Measurements from ENCODE around the gene SLC35E1. TPM values are rescaled to one million over a fixed set of nuclear protein-coding genes. Genes with fewer than 3 reads are reported as not detected.

SLC35E1 gene
- polyA plus RNA-seq, 1 of the 3 experiments (the other 2 are of a cell fraction) = 23.5 TPM

- no peak overlapping the region for H3K4me3 ChIP-seq (ENCODE audit: low read depth in 2 of 2, low read length in 1 of 2)
- no peaks in the 10 kb centered on the region for H3K9me2 ChIP-seq
- peak overlapping the region in 1 of 2 experiments; percentile 77; a peak in 2 of 4 replicates for H3K27ac ChIP-seq (ENCODE audit: low read depth in 2 of 2, low read length in 1 of 2)
- no peak overlapping the region for H3K9ac ChIP-seq
- peaks cover 0 to 36% of the 10 kb centered on the region in 2 experiments; a peak in 2 of 4 replicates for H3K4me1 ChIP-seq (ENCODE audit: control insufficient read depth in 1 of 2, insufficient read depth in 2 of 2, low read depth in 1 of 2, low read length in 1 of 2)
- DNase-seq = peak; percentile 52
- ChIA-PET POLR2A (interaction anchor here (1.1 to 1.2 kb wide), 2 partner anchors 12 to 15 kb away, joined by 4 to 5 read pairs; no protein-coding TSS in a partner anchor), CTCF (interaction anchor here (0.5 to 3.1 kb wide), 5 partner anchors 10 to 27 kb away, joined by 3 to 12 read pairs (median 4); no protein-coding TSS in a partner anchor)
- no peaks in the 10 kb centered on the region for H3K36me3 ChIP-seq (replicated peaks in 1 of 2; ENCODE audit: control insufficient read depth in 1 of 2, insufficient read depth in 2 of 2, low read length in 1 of 2)
- H3K9me3 ChIP-seq = no peaks in the 10 kb centered on the region
- H4K20me1 ChIP-seq (ENCODE audit: insufficient read depth) = peaks cover 100% of the 10 kb centered on the region
- no peak overlapping the region for H2AFZ ChIP-seq (ENCODE audit: low read depth)
- no peaks in the 10 kb centered on the region for H3F3A ChIP-seq (replicated peaks; ENCODE audit: insufficient read depth)
- TF ChIP-seq RCOR1 (IDR thresholded peaks at IDR 0.05; ENCODE audit: low read length) (no peak), SIN3A (IDR thresholded peaks at IDR 0.05; ENCODE audit: borderline replicate concordance, low read depth, low read length) (no peak), RFX5 (IDR thresholded peaks at IDR 0.05; ENCODE audit: low read length) (no peak), POLR2AphosphoS5 (IDR thresholded peaks at IDR 0.05; ENCODE audit: low read depth, low read length) (no peak), CHD2 (IDR thresholded peaks at IDR 0.05; ENCODE audit: low read length, partially characterized antibody) (no peak), TCF12 (IDR thresholded peaks at IDR 0.05) (no peak), TAF1 (IDR thresholded peaks at IDR 0.05; ENCODE audit: borderline replicate concordance, low read depth, low read length) (no peak), CTCF (IDR thresholded peaks at IDR 0.05) (no peak), RAD21 (IDR thresholded peaks at IDR 0.05; ENCODE audit: low read length) (no peak), NFIC (IDR thresholded peaks at IDR 0.05; ENCODE audit: borderline replicate concordance) (no peak), SMC3 (IDR thresholded peaks at IDR 0.05; ENCODE audit: low read depth, low read length) (no peak), MEF2A (IDR thresholded peaks at IDR 0.05; ENCODE audit: borderline replicate concordance, low read depth) (no peak), RXRA (IDR thresholded peaks at IDR 0.05; ENCODE audit: borderline replicate concordance, low read depth) (no peak), FOSL2 (IDR thresholded peaks at IDR 0.05; ENCODE audit: borderline replicate concordance, low read depth) (no peak), NRF1 (IDR thresholded peaks at IDR 0.05; ENCODE audit: low read depth, low read length) (no peak)
- TF ChIP-seq, protein P1, sequence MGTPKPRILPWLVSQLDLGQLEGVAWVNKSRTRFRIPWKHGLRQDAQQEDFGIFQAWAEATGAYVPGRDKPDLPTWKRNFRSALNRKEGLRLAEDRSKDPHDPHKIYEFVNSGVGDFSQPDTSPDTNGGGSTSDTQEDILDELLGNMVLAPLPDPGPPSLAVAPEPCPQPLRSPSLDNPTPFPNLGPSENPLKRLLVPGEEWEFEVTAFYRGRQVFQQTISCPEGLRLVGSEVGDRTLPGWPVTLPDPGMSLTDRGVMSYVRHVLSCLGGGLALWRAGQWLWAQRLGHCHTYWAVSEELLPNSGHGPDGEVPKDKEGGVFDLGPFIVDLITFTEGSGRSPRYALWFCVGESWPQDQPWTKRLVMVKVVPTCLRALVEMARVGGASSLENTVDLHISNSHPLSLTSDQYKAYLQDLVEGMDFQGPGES (IDR thresholded peaks at IDR 0.05; ENCODE audit: low read depth, low read length) = no peak
- TF ChIP-seq, protein P2, sequence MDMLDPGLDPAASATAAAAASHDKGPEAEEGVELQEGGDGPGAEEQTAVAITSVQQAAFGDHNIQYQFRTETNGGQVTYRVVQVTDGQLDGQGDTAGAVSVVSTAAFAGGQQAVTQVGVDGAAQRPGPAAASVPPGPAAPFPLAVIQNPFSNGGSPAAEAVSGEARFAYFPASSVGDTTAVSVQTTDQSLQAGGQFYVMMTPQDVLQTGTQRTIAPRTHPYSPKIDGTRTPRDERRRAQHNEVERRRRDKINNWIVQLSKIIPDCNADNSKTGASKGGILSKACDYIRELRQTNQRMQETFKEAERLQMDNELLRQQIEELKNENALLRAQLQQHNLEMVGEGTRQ (IDR thresholded peaks at IDR 0.05; ENCODE audit: borderline replicate concordance, low read depth, low read length) = no peak
- TF ChIP-seq, protein P3, sequence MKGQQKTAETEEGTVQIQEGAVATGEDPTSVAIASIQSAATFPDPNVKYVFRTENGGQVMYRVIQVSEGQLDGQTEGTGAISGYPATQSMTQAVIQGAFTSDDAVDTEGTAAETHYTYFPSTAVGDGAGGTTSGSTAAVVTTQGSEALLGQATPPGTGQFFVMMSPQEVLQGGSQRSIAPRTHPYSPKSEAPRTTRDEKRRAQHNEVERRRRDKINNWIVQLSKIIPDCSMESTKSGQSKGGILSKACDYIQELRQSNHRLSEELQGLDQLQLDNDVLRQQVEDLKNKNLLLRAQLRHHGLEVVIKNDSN (IDR thresholded peaks at IDR 0.05; ENCODE audit: borderline replicate concordance, low read depth) = no peak
- H3K79me2 ChIP-seq (ENCODE audit: insufficient read depth) = peaks cover 100% of the 10 kb centered on the region
- no peaks in the 10 kb centered on the region for H3K27me3 ChIP-seq (ENCODE audit: insufficient read depth)
- H3K4me2 ChIP-seq = no peak overlapping the region
- 96% methylated on average over 4 of the region's 6 CpGs for WGBS (ENCODE audit: low lambda C conversion rate)
Measured at GRCh38 chr19:16599655-16600346, 27.6 kb upstream of the SLC35E1 start.
